Adrenal gland (tissue), 5 donors: ENCODE measurements around the gene KMT2D.

Experiments used
- CTCF ChIP-seq, 6 experiments: fragments of 450-650 bp in 4 of 6; fragments of 200-600 bp in 2 of 6; sonication (generic) in 1 of 6; IDR thresholded peaks; 1 replicate in 5 of 6; 2 replicates in 1 of 6; pipeline versions ENCODE4 v1.5.1 to v1.8.0; 2016 to 2021; ENCODE audit warnings: antibody characterized with exemption in 6 of 6, mild to moderate bottlenecking in 2 of 6, moderate library complexity in 1 of 6
- POLR2A ChIP-seq, 2 donors: fragments of 450-650 bp; IDR thresholded peaks; one replicate each; pipeline ENCODE4 v1.6.1; 2017; ENCODE audit warnings: antibody characterized with exemption in 2 of 2, mild to moderate bottlenecking in 2 of 2, moderate library complexity in 1 of 2
- donor health status: DM: no; HTN: no; CAD: no.

- TF ChIP-seq CTCF (IDR thresholded peaks at IDR 0.05) (peak; percentile 82 to 89 (median 86)), POLR2A (IDR thresholded peaks at IDR 0.05) (no peak)
These were observed 27.7 kb upstream of the KMT2D start for GRCh38 chr12:49088150-49088931.
